TTC549 (cell line): Measurements from ENCODE around the gene KMT2E.

Experiments
- FAIRE-seq: peaks from 2 replicates; lab custom pipeline; 2012; peaks lifted over from hg19 to GRCh38; lab: Jason Lieb, UNC

KMT2E gene

GRCh38 chr7:105010504-105011130 is 3.4 kb upstream of the KMT2E start:
- FAIRE-seq = no peak

DNA sequence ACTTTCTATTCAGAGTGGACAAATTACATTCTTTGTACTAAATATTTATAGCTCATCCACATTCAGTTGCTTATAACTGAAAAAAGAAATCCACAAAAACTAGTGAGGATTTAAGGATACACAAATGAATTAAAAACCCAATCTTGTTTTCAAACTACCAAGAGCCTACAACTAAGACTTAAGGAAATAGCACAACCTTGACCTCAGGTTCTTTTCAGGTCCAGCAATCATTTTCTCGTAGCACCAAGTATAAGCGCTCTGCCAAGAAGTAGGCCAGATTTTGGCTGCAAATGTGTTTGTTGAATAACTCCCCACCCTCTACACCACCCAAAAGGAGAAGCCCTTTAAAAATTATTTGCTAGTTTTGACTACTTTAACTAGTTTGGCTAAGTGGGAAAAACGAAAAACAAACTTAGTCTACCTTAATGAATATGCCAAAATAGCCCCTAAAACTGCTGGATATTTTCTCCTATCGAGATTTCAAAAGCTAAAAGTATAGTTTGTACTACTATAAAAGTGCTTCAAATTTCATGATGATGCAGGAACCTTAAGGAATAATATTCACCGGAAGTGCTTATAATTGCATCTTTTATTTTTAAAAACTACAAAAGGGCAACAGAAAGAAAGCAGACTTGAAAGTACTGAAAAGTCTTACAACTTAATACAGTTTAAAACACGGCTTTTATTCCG is 2.7 kb upstream of the KMT2E start:
- FAIRE-seq = no peak

GRCh38 chr7:105011831-105012502 is 2.0 kb upstream of the KMT2E start:
- no peak for FAIRE-seq

GRCh38 chr7:105012503-105013220 is 1.3 kb upstream of the KMT2E start:
- no peak for FAIRE-seq

DNA sequence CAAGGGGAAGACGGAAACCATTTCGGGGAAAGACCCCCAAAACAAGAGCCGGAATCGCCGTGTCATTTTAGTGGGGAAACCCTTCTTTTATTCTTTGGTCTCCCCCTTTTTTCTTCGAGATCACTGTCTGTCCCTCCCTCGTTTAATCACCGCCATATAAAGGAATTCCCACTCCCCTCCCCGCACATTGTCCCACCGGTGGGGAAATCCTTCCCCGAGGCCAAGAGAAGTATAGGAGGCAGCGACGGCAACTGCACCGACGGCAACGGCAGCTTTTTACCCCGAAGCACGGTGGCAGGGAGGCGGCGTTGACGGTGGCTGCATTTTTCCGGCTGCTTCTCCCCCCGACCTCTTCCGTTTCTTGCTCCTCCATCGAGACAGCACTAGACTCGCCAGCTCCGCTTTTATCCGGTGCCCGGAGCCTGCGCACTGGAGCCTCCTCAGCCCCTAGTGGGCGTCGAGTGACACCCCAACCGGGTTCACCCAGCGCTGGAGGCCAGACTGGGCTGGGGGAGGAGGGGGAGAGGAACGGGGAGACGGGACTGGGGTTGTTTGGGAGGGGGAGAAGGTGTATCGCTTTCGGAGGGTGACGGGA is 687 bp upstream of the KMT2E start:
- no peak for FAIRE-seq

GRCh38 chr7:105014693-105015389 is 836 bp downstream of the KMT2E start:
- no peak for FAIRE-seq

DNA sequence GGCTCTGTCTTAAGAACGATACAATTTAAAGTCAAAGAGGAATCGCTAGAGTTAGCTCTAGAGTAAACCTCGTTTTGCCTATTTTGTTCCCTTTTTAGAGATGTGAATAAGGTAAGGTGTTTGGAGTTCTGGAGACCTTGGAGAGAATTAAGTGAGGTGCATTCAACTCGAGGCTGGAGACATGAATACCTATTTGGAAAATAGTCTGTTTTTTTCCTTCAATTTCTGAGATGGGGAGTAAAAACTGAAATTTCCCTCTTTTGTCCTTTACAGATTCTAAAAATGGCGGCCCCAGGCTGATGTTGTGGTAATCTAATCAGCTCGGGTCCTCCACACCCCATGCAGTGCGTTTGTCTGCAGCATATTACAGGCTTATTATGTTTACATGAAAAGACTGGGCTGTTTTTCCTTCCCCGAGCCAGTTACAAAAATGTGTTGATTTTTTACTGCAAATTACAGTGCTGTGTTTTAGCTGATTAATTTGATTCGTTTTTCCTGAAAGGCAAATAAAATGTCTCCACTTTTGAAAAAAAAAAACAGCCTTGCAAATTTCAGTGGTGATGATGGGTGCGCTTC is 1.5 kb downstream of the KMT2E start:
- no peak for FAIRE-seq

DNA sequence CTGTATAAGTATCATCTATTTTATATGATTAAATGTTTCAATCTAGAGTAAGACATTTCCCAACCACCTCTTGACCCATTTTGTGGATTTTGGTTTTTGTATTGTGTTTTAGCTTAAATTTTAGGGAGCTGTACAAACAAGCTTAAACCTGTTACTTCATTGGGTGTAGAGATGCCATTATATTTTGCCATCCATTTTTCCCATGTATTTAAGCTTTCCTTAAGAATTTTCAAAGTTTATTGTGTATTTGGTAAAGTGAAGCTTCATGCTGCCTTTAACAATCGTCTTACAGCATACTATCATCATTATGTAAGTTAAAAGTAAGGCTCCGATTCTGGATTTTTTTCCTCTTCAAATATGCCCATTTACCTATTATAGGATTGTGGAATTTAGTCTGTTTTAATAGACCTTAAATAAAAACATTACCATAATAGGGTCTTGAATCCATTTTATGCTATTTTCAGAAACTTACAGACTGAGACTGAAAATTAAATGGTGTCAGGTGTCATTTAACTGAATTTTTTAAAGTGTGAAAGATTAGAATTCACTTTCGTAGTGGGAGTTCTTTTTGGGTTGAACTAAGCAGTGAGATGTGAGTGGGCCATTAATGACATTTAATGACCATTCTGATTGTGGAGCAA is 2.2 kb downstream of the KMT2E start:
- FAIRE-seq = no peak

DNA sequence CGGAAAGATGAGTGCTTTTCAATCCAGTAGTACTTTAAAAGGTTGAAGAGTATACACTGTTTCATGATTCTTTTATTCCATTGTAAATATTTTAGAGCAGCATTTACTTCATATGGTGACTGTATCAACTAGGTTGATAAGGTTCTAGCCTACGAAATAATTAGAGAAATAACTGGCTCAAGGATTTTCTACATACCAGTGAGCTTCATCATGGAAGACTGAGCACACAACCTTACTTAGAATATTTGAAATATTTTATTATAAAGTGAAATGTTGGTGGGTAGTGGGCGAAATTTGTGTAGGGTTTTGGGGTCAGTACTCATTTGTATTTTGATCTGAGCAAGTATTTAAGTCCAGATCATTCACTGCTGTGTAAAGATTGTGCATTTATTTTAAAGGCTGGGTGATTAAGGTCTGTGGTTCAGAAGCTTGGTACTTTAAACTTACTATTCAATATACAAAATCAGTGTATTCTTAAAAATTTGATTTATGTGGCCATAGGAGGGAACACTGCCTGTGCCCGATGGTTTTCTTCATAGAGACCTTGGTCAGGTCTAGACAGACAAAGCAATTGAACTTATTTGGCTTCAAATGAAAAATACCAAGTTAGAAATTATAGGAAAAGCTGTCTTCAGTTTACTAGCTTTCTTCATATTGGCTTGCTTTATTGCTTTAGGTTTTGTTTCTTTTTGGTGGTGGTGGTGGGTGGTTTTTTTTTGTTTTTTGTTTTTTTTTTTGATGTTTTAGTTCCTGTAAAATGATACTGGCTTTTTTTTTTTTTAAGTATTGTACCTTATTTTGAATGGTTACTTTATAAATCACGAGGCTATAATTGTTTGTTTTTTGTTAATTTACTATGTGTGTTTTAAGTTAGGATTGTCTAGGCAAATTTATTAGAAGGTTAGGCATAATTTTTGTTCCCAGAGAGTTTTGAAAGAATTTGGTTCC is 3.0 kb downstream of the KMT2E start:
- FAIRE-seq = no peak

DNA sequence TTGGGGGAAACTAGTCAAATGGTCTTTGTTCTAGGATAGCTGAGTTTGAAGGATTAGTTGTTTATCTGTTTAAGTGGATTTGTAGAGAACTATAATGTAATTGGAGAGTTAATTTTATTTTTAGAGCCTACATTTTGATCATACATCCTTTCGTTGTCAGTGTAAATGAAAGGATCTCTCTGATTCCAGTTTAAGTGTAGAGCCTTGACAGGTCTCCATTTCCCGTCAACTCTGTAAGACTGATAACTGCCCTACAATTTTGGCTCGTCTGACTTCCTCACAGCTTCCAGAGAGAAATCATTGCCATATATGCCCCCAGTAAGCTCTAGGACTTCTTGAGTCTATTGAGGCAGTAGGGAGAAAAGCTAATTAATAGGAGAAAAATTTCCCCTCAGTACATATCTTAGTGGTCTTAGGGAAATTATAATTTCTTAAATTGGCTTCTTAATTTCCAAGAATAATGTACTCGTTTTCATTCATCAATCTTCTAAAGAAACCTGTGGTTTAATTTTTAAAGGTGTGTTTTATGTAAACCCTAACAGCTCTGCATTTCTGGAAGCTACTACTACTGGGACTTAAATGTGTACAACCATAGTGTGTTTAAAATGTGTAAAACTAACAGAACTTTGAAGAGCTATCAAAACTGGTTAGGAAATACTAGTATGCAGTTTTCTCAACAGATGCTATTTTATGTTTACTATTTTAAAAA is 3.8 kb downstream of the KMT2E start:
- no peak for FAIRE-seq

GRCh38 chr7:105019269-105019668 is 5.3 kb downstream of the KMT2E start:
- no peak for FAIRE-seq

DNA sequence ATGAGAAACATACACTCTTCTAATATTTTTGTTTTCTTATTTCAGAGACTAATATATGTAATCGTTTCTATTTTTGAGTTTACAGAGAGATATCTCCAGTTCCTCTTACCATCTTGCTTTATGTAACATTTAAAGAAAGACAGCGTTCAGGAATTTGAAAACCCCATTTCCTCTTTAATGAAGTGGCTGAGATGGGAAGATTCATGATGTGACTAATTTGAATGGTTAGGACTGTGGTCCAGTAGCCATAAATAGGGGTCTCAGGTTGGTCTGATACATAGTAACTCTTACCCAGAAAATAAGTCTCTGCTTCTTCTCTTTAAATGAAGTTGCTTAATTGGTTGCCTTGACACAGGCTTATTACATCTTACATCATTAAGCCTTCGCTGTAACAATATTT is 6.9 kb downstream of the KMT2E start:
- no peak for FAIRE-seq

- FAIRE-seq = no peak
Measured at GRCh38 chr7:105021352-105021751, 7.3 kb downstream of the KMT2E start.

DNA sequence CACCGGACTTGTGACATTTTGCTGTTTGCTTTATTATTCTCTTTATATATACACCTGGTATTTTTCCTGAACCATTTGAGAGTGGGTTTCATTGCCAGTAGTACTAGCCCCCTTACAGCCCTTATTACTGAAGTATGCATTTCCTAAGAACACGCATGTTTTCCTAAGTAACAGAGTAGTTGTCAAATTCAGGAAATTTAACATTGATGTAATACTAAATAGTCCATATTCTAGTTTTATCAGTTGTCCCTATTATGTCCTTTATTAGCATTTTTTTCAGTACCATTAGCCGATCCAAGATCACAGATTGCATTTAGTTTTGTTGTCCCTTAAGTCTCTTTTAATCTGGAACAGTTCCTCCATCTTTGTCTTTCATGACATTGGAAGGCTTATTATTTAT is 8.0 kb downstream of the KMT2E start:
- FAIRE-seq = no peak

DNA sequence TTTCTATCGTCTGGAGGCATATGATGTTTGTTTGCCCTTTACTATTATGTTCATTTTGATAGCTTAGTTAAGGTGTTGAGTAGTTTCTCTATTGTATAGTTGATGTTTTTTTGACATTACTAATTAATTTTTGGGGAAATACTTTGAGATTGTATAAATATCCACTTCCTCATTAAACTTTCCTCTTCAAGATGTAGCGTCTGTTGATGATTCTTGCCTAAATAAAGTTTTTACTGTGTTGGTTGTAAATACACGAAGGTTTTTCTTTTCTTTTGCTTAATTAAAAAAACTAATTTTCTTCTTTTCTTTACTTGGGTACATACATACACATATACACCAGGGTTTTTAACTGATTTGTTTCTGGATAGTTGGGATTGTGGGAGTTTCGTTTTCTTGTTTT is 8.5 kb downstream of the KMT2E start:
- no peak for FAIRE-seq

DNA sequence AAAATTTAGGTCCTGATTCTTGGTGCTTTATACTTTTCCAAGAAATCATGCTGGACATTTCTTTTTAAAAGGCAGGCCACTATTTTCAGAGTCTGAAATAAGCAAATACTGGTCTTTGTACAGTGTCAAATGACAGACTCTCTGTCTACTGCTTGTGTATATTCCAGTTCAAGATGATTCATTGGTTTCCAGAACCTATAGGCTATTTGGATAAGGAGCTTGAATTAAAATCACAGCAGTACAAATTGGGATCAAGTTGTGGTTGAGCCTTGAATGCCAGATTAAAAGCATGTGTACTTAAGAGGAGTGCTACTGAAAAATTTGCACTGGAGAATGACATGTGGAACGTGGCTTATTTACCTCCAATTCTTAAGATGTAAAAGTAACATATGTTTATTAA is 10.7 kb downstream of the KMT2E start:
- no peak for FAIRE-seq

DNA sequence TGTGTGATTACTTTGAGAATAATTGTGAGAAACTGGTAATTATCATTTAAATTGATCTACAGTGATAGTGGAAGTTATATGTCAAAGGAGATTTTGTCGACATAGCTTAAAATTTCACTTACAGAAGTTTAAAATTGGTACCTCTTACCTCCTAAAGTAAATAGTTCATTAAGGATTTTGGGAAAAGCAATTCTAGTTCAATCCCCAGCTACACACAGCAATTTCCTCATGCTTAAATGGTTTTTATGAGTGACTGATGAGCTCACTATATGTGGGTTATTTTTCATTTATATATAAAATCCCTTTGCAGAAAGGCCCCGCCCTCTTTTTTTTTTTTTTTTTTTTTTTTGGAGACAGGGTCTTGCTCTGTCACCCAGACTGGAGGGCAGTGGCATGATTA is 12.7 kb downstream of the KMT2E start:
- FAIRE-seq = no peak

- no peak for FAIRE-seq
Measured at GRCh38 chr7:105027176-105027853, 13.3 kb downstream of the KMT2E start.

- FAIRE-seq = no peak
Measured at GRCh38 chr7:105028004-105028403, 14.0 kb downstream of the KMT2E start.
